ENCODE measurements around the gene ANKRD50. TPM values are rescaled to one million over a fixed set of nuclear protein-coding genes. Genes with fewer than 3 reads are reported as not detected.

The ANKRD50 gene
- total and polyA plus RNA-seq, 9 of the 15 experiments (the other 6 are each of a cell fraction or from before 2014, with no cell fraction given): 2.0 to 8.0 (median 6.2) TPM

DNA sequence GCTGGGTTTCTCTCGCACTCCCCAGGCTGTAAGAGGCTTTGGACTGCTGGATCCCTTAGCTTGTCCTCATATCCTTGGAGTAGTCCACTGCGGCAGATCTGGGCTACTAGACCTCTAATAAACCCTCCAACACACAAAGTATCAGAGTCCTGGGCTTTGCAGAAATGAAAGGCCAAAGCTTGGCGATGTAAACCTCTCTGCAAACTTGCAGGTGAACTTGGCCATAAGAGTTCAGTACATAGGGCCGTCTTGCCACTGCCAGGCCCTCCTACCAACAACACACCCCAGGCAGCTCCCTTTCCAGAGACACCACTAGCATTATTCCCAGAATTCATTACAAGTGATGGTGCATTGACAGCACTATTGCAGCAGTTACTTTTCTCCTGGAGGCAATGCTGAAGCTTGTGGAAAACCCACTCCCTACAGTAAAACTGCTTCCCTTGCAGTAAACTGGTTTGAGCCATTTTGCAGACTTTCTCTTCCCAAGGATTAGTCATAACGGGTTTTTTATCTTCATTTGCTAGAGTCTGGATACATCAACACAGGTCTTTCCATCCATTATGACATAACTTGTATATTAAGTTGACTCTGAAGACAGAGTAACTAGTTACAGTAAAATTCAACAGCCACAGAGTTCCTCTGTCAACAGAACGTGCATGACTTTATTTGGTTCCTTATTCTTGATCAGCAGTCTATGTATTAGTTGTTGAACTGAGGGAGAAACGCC, 2.4 kb downstream of the ANKRD50 start:
- BruUV-seq (replicated peaks): no TSS peak
- Histone ChIP-seq H3K4me2 (ENCODE audit: insufficient read depth, low read length) (peak overlapping the region; percentile 82), H3K4me3 (0 out of 2 replicates have a peak overlapping the region, but pooled peaks have one; percentile 78), H3K9me3 (replicated peaks; ENCODE audit: control insufficient read depth, insufficient read depth, low read depth, low read length) (no peaks in the 10 kb centered on the region), H3K9ac (ENCODE audit: insufficient read depth in 1 of 2, low read depth in 2 of 2, low read length in 2 of 2) (peak overlapping the region; percentile 5 to 71; a peak in 3 of 4 replicates), H3K9me1 (ENCODE audit: control insufficient read depth, insufficient read depth, low read length) (no peaks in the 10 kb centered on the region), H3K4me1 (replicated peaks in 1 of 2; ENCODE audit: control insufficient read depth in 2 of 2, insufficient read depth in 2 of 2, low read length in 2 of 2) (peaks cover 9 to 10% of the 10 kb centered on the region in 2 experiments), H3K79me2 (ENCODE audit: control insufficient read depth, insufficient read depth, low read length) (peaks cover 65% of the 10 kb centered on the region), H3K36me3 (ENCODE audit: control insufficient read depth, insufficient read depth, low read length) (peaks cover 11% of the 10 kb centered on the region), H3K27ac (ENCODE audit: extremely low read depth, low read depth, low read length) (no peak overlapping the region), H4K20me1 (replicated peaks; ENCODE audit: control insufficient read depth, insufficient read depth, low read length) (no peaks in the 10 kb centered on the region), H2AFZ (ENCODE audit: low read depth, low read length) (no peak overlapping the region), H3K27me3 (ENCODE audit: control insufficient read depth in 2 of 2, insufficient read depth in 2 of 2, low read length in 2 of 2) (no peaks in the 10 kb centered on the region)
- intact Hi-C loops (cut with micrococcal nuclease): loop anchor here (5.0 to 10.0 kb wide), 4 partner anchors 115 to 575 kb away; no protein-coding TSS in a partner anchor
- ATAC-seq (no peak), DNase-seq (ENCODE audit: extremely low read depth in 1 of 4, low spot score in 3 of 4) (peak in 1 of 4 experiments; percentile 12), FAIRE-seq (peak; percentile 37)
- ChIA-PET CTCF (ENCODE audit: low intra/inter-chr PET ratio) (no interaction called here), POLR2A (interaction anchor here (0.7 to 1.0 kb wide), 2 partner anchors 13 to 78 kb away, joined by 3 to 5 read pairs; no protein-coding TSS in a partner anchor)
- WGBS (ENCODE audit: insufficient coverage, low coverage, missing lambda C conversion rate): 23% methylated on average over 7 of the region's 7 CpGs
- in situ Hi-C loops (cut with MboI): no loop called here
- TF ChIP-seq, protein P1, sequence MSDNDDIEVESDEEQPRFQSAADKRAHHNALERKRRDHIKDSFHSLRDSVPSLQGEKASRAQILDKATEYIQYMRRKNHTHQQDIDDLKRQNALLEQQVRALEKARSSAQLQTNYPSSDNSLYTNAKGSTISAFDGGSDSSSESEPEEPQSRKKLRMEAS (CRISPR knock-in tag; IDR thresholded peaks at IDR 0.05): no peak
- peak; percentile 32; the same call in 1 of the 2 replicates for TF ChIP-seq MAFG (tag; conservative IDR thresholded peaks at IDR 0.05)
- TF ChIP-seq XRCC3 (IDR thresholded peaks at IDR 0.05): no peak
- TF ChIP-seq MBD2 (IDR thresholded peaks at IDR 0.05; ENCODE audit: borderline replicate concordance, low read depth): no peak
- TF ChIP-seq, protein P2, sequence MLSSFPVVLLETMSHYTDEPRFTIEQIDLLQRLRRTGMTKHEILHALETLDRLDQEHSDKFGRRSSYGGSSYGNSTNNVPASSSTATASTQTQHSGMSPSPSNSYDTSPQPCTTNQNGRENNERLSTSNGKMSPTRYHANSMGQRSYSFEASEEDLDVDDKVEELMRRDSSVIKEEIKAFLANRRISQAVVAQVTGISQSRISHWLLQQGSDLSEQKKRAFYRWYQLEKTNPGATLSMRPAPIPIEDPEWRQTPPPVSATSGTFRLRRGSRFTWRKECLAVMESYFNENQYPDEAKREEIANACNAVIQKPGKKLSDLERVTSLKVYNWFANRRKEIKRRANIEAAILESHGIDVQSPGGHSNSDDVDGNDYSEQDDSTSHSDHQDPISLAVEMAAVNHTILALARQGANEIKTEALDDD (IDR thresholded peaks at IDR 0.05): peak; percentile 57; the same call in 1 of the 2 replicates
- no peak for TF ChIP-seq TCFL5 (CRISPR knock-in tag; conservative IDR thresholded peaks at IDR 0.05)
- TF ChIP-seq GTF3C2 (IDR thresholded peaks at IDR 0.05; ENCODE audit: borderline replicate concordance, extremely low read depth, insufficient read length): no peak
- no peak for TF ChIP-seq ETV6 (IDR thresholded peaks at IDR 0.05; ENCODE audit: borderline replicate concordance in 1 of 2, low read depth in 2 of 2, low read length in 1 of 2)
- TF ChIP-seq ETV6 (CRISPR knock-in tag; IDR thresholded peaks at IDR 0.05; ENCODE audit: borderline replicate concordance): no peak
- no peak for TF ChIP-seq CBX5 (IDR thresholded peaks at IDR 0.05; ENCODE audit: borderline replicate concordance, low read depth)
- TF ChIP-seq, protein P3, sequence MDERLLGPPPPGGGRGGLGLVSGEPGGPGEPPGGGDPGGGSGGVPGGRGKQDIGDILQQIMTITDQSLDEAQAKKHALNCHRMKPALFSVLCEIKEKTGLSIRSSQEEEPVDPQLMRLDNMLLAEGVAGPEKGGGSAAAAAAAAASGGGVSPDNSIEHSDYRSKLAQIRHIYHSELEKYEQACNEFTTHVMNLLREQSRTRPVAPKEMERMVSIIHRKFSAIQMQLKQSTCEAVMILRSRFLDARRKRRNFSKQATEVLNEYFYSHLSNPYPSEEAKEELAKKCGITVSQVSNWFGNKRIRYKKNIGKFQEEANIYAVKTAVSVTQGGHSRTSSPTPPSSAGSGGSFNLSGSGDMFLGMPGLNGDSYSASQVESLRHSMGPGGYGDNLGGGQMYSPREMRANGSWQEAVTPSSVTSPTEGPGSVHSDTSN (CRISPR knock-in tag; IDR thresholded peaks at IDR 0.05; ENCODE audit: low read depth): no peak
- TF ChIP-seq, protein P3 (tag; conservative IDR thresholded peaks at IDR 0.05; ENCODE audit: low read depth): no peak
- TF ChIP-seq ZNF316 (IDR thresholded peaks at IDR 0.05): peak; percentile 75
- TF ChIP-seq CREB1 (IDR thresholded peaks at IDR 0.05): no peak
- no peak for TF ChIP-seq CREB1 (CRISPR knock-in tag; IDR thresholded peaks at IDR 0.05)
- no peak for TF ChIP-seq KHSRP (IDR thresholded peaks at IDR 0.05)
